BLaER1 (cell line): Measurements from ENCODE around the gene TMEM131L.
A peak's percentile ranks its signal among the peaks of the same experiment; 100 is the strongest.

ENCODE experiments used
- H3K27ac ChIP-seq: shearing (Covaris generic); formaldehyde crosslinking; 2 replicates; pipeline ENCODE4 v1.8.1; 2022
- H3K27me3 ChIP-seq: shearing (Covaris generic); formaldehyde crosslinking; 2 replicates; pipeline ENCODE4 v1.8.1; 2022
- H3K36me3 ChIP-seq: shearing (Covaris generic); formaldehyde crosslinking; 2 replicates; pipeline ENCODE4 v1.8.1; 2022
- H3K4me1 ChIP-seq: shearing (Covaris generic); formaldehyde crosslinking; 2 replicates; pipeline ENCODE4 v1.8.1; 2022
- H3K4me2 ChIP-seq: shearing (Covaris generic); formaldehyde crosslinking; 2 replicates; pipeline ENCODE4 v1.8.1; 2022
- H3K4me3 ChIP-seq: shearing (Covaris generic); formaldehyde crosslinking; 2 replicates; pipeline ENCODE4 v1.8.1; 2022
- H3K9ac ChIP-seq: shearing (Covaris generic); formaldehyde crosslinking; 2 replicates; pipeline ENCODE4 v1.8.1; 2022
- H3K9me3 ChIP-seq: shearing (Covaris generic); formaldehyde crosslinking; 2 replicates; pipeline ENCODE4 v1.8.1; 2022
- H4K20me1 ChIP-seq: shearing (Covaris generic); formaldehyde crosslinking; 2 replicates; pipeline ENCODE4 v1.8.1; 2022
- Cebpa-rat ChIP-seq: shearing (Covaris generic); IDR thresholded peaks from 2 replicates; pipeline ENCODE4 v1.8.1; 2022

The TMEM131L gene

DNA sequence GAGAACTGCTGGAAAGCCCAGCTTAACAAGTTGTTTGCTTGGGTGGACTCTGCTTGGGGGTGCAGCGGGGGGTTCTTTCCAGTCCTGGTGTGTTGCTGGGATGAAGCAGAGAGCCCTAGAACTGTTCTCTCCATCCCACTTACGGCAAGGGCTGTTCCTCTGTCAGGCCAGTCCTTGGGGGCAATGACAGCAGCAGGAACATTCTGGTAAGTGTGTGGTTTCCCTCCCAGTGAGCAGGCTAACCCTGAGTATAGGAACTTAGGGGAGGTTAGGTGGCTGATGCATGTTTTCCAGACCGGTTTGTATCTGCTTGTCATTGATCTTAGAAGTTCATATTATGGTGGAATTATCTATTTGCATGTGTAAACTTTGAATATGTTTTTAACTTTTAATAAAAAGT, 171.0 kb downstream of the TMEM131L start:
- no peak overlapping the region for H3K4me2 ChIP-seq
- H3K4me3 ChIP-seq, result no peak overlapping the region
- peaks cover 66% of the 10 kb centered on the region for H3K36me3 ChIP-seq
- no peak for TF ChIP-seq Cebpa-rat
- no peaks in the 10 kb centered on the region for H3K27me3 ChIP-seq
- H3K9ac ChIP-seq, result no peak overlapping the region
- H3K4me1 ChIP-seq, result peaks cover 88% of the 10 kb centered on the region
- H3K9me3 ChIP-seq, result no peaks in the 10 kb centered on the region
- peaks cover 57% of the 10 kb centered on the region for H4K20me1 ChIP-seq
- peak overlapping the region; percentile 31; the same call in 1 of the 2 replicates for H3K27ac ChIP-seq

DNA sequence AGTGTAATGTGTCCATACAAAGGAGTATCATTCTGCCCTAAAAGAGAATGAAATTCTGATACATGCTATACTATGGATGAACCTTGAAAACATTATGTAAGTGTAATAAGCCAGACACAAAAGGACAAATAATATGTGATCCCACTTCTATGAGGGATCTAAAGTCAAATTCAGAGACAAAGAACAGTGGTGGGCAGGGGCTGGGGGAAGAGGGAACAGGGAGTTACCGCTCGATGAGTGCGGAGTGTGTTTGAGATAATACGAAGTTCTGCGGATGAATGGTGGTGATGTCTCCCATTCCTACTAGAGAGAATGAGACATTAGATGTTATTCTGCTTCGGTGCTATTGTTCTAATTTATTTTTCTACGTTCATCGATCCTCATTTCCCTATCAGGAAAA, 171.9 kb downstream of the TMEM131L start:
- TF ChIP-seq Cebpa-rat, result no peak
- H3K4me1 ChIP-seq, result peaks cover 84% of the 10 kb centered on the region
- no peak overlapping the region for H3K27ac ChIP-seq
- H3K27me3 ChIP-seq, result no peaks in the 10 kb centered on the region
- no peaks in the 10 kb centered on the region for H3K9me3 ChIP-seq
- no peak overlapping the region for H3K9ac ChIP-seq
- H4K20me1 ChIP-seq, result peaks cover 49% of the 10 kb centered on the region
- no peak overlapping the region for H3K4me2 ChIP-seq
- peaks cover 58% of the 10 kb centered on the region for H3K36me3 ChIP-seq
- H3K4me3 ChIP-seq, result no peak overlapping the region

DNA sequence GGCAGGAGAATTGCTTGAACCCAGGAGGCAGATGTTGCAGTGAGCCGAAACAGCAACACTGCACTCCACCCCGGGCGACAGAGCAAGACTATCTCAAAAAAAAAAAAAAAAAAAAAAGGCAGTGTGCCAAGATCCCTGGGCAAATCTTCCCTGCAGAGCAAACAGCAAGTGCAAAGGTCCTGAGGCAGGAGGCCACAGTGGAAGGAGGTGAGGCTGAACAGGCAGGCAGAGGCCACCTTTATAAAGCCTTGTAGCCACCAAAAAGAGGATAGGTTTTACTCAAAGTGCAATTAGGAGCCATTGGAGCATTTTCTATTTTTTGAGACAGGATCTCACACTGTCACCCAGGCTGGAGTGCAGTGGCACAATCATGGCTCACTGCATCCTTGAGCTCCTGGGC, 172.8 kb downstream of the TMEM131L start:
- Histone ChIP-seq H3K36me3 (peaks cover 48% of the 10 kb centered on the region), H3K27me3 (no peaks in the 10 kb centered on the region), H4K20me1 (peaks cover 39% of the 10 kb centered on the region), H3K9me3 (no peaks in the 10 kb centered on the region), H3K27ac (no peak overlapping the region), H3K9ac (no peak overlapping the region), H3K4me1 (peaks cover 82% of the 10 kb centered on the region), H3K4me3 (no peak overlapping the region), H3K4me2 (peak overlapping the region; percentile 58; the same call in 1 of the 2 replicates)
- no peak for TF ChIP-seq Cebpa-rat

DNA sequence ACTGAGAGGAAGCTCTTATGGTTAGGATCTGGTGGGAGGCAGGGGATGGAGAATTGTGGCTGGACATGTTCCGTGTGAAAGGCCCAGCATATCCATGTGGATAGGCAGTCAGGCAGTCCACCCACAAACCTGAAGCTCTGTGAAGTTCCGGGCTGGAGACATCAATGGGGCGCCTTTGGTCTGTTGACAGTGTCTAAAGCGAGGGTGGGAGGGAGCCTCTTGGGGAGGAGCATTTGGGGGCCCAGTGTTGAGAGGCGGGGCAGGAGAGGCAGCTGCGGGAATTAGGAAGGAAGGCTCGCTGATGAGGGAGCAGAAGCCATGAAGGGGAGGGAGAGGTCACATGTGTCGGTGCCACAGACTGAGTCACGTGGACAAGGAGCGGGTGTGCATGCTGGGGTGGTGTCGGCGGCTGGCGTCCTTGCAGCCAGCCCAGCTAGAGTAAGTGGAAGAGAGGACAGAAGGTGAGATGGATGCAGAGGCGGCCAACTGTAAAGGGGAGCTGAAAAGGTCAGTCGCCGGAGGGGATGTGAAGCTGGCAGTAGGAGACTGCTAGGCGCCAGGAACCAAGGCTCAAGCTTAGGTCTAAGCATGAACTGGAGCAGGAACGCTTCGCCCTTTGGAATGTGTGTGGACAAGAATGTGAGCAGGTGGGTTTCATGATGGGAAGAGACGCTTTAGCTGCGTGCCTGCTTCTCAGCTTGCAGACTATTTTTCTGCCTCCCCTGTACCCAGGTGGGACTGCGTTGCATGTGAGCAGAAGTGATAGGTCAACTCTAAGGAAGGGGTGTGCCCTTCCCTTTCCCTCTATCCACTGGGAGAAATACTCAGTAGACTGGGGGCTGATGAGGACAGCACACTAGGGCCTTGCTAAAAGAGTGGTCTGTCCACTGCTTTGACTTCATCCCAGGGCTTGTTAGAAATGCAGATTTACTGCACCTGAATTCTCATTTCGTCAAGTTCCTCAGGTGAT, 174.0 kb downstream of the TMEM131L start:
- H3K4me3 ChIP-seq, result no peak overlapping the region

DNA sequence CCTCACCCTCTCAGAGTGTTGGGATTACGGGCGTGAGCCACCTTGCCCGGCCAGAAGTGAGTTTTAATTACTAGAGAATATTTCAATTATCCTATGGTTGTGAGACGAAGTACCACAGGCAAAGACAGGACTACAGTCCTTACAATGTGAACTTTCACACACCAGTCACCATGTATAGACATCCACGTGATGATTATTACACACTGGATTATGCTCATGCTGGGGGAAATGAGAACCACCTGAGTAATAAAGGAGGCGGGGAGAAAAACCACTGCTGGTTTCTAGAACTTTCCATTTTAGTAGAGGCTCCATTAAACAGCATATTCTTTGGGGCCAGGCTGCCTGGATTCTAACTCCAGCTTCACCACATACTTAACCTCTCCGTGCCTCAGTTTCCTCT, 175.4 kb downstream of the TMEM131L start:
- Histone ChIP-seq H3K27ac (no peak overlapping the region), H3K4me2 (peak overlapping the region; percentile 58), H3K9ac (no peak overlapping the region), H4K20me1 (peaks cover 14% of the 10 kb centered on the region), H3K4me1 (peaks cover 63% of the 10 kb centered on the region), H3K27me3 (no peaks in the 10 kb centered on the region), H3K9me3 (no peaks in the 10 kb centered on the region; the same call in 1 of the 2 replicates), H3K36me3 (peaks cover 23% of the 10 kb centered on the region), H3K4me3 (no peak overlapping the region)
- TF ChIP-seq Cebpa-rat, result no peak

More for the DNA sequence above, 174.0 kb downstream of the TMEM131L start:
- peaks cover 37% of the 10 kb centered on the region for H3K36me3 ChIP-seq
- H3K4me2 ChIP-seq, result peak overlapping the region; percentile 58
- no peak for TF ChIP-seq Cebpa-rat
- peaks cover 77% of the 10 kb centered on the region for H3K4me1 ChIP-seq
- 0 out of 2 replicates have a peak overlapping the region, but pooled peaks have one; percentile 16 for H3K27ac ChIP-seq
- H3K9ac ChIP-seq, result no peak overlapping the region
- no peaks in the 10 kb centered on the region for H3K27me3 ChIP-seq
- H3K9me3 ChIP-seq, result no peaks in the 10 kb centered on the region; the same call in 1 of the 2 replicates
- peaks cover 28% of the 10 kb centered on the region for H4K20me1 ChIP-seq

DNA sequence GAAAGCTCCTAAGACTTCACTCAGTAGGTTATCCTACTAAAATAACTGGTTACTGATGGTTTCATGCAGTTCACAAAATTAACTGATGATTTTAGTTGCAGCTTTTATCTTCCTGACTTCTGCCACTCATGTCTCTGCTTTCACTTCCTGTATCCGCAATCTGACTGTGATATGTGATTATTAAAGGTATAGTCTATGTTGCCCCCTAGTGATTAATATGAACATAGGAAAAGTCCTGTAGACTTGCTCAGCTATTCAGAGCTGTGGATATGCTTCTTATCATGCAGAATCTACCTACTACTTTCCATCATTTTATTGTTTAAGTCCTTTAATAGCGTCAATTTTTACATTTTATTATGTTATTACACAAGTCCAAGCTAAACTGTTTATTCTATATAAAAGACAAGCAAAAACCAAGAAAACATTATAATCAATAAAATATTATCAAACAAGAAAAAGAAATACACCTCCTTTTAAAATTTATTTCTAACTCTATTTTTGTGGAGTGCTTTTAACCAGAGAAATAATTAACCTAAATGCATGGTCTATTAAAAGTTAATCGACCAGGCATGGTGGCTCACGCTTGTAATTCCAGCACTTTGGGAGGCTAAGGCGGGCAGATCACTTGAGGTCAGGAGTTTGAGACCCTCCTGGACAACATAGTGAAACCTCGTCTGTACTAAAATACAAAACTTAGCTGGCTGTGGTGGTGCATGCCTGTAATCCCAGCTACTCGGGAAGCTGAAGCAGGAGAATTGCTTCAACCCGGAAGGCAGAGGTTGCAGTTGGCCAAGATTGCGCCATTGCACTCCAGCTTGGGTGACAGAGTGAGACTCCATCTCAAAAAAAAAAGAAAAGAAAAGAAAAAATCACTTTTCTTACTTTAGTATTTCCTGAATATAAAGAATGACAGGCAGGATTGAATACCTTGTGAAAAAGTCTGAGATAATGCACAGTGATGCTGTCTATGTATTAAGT, 177.5 kb downstream of the TMEM131L start:
- Histone ChIP-seq H3K9ac (no peak overlapping the region), H3K36me3 (peaks cover 3% of the 10 kb centered on the region), H3K4me2 (peak overlapping the region; percentile 35), H3K4me3 (no peak overlapping the region), H4K20me1 (0 out of 2 replicates have a peak, but pooled peaks cover 5% of the 10 kb centered on the region), H3K27me3 (no peaks in the 10 kb centered on the region), H3K9me3 (no peaks in the 10 kb centered on the region; the same call in 1 of the 2 replicates), H3K4me1 (peaks cover 64% of the 10 kb centered on the region), H3K27ac (no peak overlapping the region)
- TF ChIP-seq Cebpa-rat, result no peak

DNA sequence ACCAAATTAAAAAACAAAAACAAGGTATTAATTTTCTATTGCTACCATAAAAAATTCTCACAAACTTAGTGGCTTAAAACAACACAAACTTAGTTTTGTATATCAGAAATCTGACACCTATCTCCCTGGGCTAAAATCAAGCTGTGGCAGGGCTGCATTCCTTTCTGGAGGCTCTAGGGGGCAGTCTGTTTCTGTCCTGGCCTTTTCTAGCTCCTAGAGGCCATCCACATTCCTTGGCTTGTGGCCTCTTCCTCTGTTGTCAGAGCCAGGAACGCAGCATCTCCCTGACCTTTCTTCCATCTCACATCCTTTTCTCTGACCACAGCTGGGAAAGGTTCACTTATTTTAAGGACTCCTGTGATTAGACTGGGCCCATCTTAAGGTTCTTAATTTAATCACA, 179.0 kb downstream of the TMEM131L start:
- no peak for TF ChIP-seq Cebpa-rat
- no peaks in the 10 kb centered on the region for H4K20me1 ChIP-seq
- no peak overlapping the region for H3K27ac ChIP-seq
- H3K9me3 ChIP-seq, result no peaks in the 10 kb centered on the region; the same call in 1 of the 2 replicates
- no peak overlapping the region for H3K9ac ChIP-seq
- H3K36me3 ChIP-seq, result no peaks in the 10 kb centered on the region; the same call in 1 of the 2 replicates
- H3K4me2 ChIP-seq, result no peak overlapping the region
- H3K27me3 ChIP-seq, result no peaks in the 10 kb centered on the region
- no peak overlapping the region for H3K4me3 ChIP-seq
- peaks cover 50% of the 10 kb centered on the region for H3K4me1 ChIP-seq

DNA sequence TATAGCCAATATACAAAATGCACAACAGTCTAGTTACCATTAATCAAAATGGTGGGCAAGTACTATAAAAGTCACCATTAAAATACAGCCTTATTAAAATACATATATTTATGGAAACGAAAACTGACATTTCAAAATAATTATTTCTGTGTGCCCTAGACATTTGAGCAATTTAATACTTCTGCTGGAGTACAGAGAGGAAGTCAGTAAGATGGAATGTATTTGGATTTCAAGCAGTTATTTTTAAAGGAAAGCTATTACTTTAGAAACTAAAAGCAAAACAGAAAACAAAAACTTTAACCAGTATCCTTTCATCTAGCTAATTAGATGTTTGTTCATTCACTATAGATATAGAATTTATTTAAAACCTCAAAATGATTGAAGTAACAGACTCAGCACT, 180.1 kb downstream of the TMEM131L start:
- Histone ChIP-seq H3K4me1 (peaks cover 47% of the 10 kb centered on the region), H3K4me3 (no peak overlapping the region), H4K20me1 (no peaks in the 10 kb centered on the region), H3K9ac (no peak overlapping the region), H3K9me3 (no peaks in the 10 kb centered on the region; the same call in 1 of the 2 replicates), H3K4me2 (no peak overlapping the region), H3K27me3 (no peaks in the 10 kb centered on the region), H3K36me3 (no peaks in the 10 kb centered on the region; the same call in 1 of the 2 replicates), H3K27ac (no peak overlapping the region)
- no peak for TF ChIP-seq Cebpa-rat

DNA sequence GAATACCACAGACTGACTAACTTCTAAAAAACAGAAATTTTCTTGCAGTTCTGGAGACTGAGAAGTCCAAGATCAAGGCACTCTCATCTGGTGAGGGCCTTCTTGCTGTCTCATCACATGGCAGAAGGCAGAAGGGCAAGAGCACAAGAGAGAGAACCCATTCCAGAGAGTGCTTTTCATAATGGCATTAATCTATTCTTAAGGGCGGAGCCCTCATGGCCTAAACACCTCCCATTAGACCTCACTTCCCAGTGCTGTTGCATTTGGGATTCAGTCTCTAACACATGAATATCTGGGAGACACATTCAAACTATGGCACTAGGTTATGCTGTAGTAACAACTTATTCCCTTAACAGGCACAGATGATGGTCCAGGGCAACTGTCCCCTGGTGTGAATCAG, 180.8 kb downstream of the TMEM131L start:
- no peaks in the 10 kb centered on the region for H4K20me1 ChIP-seq
- no peaks in the 10 kb centered on the region; the same call in 1 of the 2 replicates for H3K9me3 ChIP-seq
- no peak overlapping the region for H3K4me3 ChIP-seq
- no peak overlapping the region for H3K9ac ChIP-seq
- no peaks in the 10 kb centered on the region; the same call in 1 of the 2 replicates for H3K36me3 ChIP-seq
- no peak overlapping the region for H3K4me2 ChIP-seq
- TF ChIP-seq Cebpa-rat, result no peak
- H3K4me1 ChIP-seq, result peaks cover 47% of the 10 kb centered on the region
- no peak overlapping the region for H3K27ac ChIP-seq
- no peaks in the 10 kb centered on the region for H3K27me3 ChIP-seq
